D341Med (cell line): Measurements from ENCODE around the gene EPS8.

Source experiments
- DNase-seq: peaks from one replicate; pipeline ENCODE4 v3.0.0; 2012; ENCODE audit warnings: low spot score

EPS8 gene

GRCh38 chr12:15689751-15690191 lies 99.4 kb downstream of the EPS8 start:
- DNase-seq, result no peak

DNA sequence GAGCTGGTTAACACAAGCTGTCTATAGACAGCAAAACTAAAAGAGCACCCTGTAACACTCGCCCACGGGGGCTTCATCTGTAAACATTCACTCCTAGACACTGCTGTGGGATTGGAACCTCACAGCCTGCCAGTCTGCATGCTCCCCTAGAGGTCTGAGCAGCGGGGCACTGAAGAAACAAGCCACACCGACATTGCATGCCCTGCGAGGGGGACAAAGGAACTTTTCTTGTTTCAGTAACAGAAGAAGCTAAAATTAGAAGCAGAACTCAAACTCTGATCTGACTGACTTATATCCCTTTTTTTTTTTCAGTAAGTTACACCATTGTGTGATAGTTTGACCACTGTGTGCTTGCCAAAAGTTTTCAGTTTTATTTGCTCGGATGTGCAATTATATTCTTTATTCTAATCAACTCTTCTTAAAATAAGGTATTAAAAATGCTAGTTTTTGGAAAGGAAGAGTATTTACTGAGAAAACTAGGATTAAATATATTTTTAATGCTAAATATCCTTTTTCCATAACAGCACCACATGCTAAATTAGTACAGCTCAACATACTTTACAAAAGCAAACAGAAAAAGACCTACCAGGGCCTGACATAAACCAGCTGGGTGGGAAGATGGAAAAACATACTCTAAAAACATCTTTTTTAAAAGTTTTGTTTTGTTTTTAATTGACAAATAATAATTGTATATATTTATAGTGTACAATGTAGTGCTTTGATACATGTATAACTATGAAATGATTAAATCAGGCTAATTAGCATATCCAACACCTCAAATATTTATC lies 100.2 kb downstream of the EPS8 start:
- no peak for DNase-seq

- DNase-seq, result no peak
These were observed 100.9 kb downstream of the EPS8 start for GRCh38 chr12:15688202-15688736.

- no peak for DNase-seq
These were observed 101.6 kb downstream of the EPS8 start for GRCh38 chr12:15687583-15687982.

DNA sequence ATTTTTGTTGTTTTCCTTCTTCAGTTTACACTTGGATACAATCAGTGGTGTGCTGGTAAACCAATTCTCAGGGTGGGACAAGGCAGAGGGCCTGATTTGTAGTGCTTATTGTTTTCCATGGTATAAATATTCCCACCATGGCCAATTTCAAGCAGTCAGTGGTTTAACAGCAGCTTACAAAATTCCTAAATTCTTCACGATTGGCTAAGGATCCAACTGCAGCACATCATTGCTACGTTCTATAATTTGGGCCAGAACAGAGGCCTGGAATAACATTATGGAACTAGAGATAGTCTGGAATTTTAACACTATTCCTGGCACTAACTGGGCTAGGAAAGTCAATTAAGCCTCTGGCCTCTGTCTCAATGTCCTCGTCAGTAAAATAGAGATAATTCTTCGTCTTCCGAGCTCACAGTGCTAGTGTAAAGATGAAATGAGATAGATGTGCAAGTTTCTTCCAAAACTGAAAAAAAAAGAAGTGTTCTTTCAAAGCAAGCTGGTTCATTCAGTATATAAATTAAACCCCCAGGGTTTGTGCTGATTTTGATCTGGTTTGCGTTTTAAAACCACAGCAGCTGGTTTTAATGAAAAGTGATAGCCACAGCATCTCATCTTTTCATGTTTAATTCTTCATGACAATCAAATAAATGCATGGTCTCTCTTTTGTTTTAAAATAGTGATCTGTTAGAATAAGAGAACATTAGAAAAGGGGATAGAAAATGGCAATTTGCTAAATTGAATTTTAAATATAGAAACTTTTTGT lies 104.1 kb downstream of the EPS8 start:
- no peak for DNase-seq

DNA sequence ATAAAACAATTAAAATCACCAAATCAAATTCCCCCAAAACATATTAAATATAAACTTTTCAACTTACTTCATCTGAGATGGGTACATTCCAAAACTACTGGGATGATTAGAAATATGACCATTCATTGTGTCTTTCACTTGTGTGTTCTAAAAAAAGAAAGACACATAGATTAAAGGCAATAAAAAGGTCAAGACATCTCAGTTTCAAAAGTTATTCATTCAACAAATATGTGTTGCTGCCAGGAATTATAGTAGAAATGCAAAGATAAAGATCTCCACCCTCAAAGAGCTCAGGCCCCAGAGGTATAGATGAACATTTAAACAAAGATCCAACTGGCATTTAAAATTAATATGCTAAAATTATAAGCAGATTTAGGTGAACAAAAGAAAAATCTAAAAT lies 106.4 kb downstream of the EPS8 start:
- no peak for DNase-seq

DNA sequence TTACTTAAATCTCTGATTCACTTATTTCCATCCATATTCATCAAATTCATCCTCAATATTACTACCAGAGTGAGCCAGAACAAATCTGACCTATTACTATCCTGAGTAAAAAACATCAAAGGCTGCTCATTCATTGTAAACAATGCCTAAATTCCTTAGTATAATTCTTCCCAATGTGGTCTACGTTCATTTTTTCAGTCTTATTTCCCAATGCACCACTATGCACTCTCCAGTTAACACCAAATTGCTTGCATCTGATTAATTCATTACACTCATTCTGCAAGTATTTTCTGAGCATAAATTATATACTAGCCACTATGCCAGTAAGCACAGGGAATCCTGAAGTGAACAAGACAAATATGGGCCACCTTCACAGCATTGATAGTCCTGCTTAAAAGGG lies 110.0 kb downstream of the EPS8 start:
- no peak for DNase-seq

GRCh38 chr12:15677726-15678201 lies 111.4 kb downstream of the EPS8 start:
- DNase-seq, result no peak

- no peak for DNase-seq
These were observed 112.0 kb downstream of the EPS8 start for GRCh38 chr12:15677228-15677627.

DNA sequence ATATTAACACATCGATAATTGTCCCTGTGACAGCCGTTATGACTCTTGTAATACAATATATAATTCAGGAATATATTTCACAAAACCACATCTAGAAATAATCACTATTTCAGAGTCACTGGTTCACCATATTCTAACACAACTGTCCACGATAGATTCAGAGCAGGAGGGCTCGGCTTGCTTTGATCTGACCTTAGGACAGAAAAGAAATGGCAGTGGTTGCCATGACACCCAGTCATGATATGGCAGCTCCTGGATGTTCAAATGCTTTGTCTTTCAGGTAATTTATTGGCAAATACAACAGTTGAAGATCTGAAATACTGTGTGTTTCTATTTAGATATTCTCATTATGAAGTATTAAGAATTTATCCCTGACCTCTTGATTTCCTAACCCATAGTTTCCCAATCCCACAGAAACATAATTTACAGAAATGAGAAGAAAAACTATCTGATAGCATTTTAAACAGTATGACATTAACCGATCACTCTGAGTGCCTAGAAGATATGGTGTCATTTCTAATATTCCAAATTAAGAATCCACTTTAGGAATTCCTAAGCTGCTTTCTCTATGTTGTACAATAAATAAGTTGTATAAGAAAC lies 116.4 kb downstream of the EPS8 start:
- no peak for DNase-seq

DNA sequence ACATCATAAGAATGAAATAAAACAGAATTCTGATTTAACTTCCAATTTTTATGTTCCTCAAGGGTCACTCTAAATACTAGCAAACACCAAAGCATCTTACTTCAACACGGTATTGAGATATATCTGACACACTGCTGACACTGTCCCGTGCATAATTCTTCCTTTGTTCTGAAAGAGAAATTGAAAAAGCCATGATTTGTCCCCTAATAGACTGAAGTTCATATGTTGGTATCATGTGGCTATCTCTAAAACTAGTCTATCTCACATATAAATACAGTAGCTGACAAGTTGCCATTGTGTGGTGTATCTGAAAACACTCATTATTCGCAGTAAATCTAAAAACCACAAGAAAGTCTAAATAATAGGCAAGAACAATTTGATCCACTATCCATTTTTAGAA lies 118.4 kb downstream of the EPS8 start:
- no peak for DNase-seq

DNA sequence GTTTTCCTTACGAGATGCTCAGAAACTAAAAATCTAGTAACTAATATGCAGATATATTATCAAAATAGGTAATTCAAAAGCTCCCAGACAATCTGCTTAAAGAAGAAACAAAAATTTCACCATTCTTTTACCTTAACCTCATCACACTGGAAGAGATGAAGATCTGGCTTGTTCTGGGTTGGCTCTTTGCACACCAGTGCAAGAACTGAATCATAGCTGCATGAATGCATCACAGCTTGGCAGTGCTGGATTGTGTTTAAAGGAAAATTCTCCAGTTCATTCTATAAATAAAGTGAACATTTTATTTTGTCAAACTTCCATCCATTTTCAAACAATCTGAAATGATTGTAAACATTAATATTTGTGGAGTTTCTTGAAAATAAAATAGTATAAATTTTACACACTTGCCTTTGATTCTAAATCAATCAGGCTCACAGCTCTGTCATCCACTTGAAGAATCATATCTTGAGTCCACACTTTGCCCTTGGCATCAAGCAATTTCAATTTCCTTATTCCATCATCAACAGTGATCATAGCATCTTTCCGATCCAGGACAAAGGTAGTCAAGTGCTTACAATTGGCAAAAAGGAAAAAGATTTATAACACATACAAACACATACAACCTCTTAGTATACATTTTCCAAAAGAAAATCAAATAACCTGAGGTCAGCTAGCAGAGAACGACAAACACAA lies 119.8 kb downstream of the EPS8 start:
- no peak for DNase-seq

- DNase-seq, result no peak
These were observed 124.7 kb downstream of the EPS8 start for GRCh38 chr12:15664491-15664890.

GRCh38 chr12:15662983-15663659 lies 126.1 kb downstream of the EPS8 start:
- no peak for DNase-seq

DNA sequence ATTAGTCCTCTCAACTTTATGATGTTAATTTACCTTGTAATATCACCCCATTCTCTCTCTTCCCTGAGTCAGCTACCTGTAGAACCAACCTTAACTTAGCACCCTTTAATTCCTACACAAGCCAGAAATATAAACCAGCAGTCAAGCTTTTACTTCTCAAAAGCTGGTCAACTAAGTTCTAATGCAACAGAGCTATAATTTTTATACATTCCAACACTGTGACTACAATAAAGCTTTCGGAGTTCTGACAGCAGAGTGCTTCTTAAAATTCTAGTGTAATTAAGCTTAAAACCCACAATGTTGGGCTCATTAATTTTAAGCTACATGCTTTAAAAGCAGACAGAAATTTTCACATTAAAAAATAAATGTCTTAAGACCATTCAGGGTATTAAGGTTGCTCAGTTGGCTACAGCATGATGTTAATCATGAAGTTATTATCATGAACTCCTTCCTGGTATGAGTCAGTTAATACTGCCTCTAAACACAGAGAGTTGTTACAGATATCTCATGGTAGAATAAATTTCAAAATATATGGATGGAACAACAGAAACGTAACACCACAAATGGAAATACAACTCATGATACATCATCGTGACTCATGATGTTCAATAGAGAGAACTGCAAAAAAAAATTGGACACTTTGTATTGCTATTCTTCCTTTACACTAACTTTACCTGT lies 126.7 kb downstream of the EPS8 start:
- no peak for DNase-seq

- no peak for DNase-seq
These were observed 137.8 kb downstream of the EPS8 start for GRCh38 chr12:15651371-15651770.

- peak; percentile 25 for DNase-seq
These were observed 138.6 kb downstream of the EPS8 start for GRCh38 chr12:15650399-15651128.

GRCh38 chr12:15649347-15649746 lies 139.8 kb downstream of the EPS8 start:
- DNase-seq, result no peak

DNA sequence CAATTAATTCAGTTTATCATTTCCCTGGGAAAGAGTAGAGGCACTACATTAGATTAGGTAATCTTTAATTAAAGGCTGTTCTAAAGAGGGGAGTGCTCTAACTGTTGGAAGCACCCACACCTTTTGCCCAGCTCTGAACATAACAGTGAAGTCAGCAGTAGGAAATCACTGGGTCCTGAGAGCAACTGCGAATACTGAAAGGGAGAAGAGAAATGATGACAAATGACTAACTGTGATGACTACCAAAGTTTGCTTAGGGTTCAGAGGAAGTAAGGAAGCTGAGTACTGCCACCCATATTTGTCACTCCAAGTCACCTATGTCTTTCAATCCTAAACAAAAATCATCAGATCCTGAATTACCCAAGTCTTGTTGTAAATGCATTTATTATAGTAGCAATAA lies 140.6 kb downstream of the EPS8 start:
- no peak for DNase-seq

GRCh38 chr12:15646581-15646980 lies 142.6 kb downstream of the EPS8 start:
- no peak for DNase-seq
